ENCODE results near the gene SRRD.

Gene SRRD

DNA sequence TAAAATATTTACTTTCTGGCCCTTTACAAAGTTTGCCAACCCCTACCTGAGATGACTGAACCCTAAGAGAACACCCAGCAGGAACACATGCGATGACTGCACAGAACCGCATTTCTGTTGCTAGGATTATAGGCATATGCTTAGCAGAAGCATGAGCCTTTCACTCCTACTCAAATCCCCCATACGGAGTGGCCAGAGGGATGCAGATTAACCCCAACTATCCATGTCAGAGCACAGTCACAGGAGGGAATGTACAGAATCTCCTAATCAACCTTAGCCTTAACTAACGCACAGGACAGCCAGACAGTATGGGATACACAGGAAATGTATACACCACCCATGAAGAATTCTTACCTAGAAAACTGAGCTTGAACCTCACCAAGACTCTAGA lies 6.3 kb upstream of the SRRD start:
- no peak overlapping the region for H3K4me3 ChIP-seq (ENCODE audit: control insufficient read depth, low read depth, low read length)
- TF ChIP-seq, protein P1, sequence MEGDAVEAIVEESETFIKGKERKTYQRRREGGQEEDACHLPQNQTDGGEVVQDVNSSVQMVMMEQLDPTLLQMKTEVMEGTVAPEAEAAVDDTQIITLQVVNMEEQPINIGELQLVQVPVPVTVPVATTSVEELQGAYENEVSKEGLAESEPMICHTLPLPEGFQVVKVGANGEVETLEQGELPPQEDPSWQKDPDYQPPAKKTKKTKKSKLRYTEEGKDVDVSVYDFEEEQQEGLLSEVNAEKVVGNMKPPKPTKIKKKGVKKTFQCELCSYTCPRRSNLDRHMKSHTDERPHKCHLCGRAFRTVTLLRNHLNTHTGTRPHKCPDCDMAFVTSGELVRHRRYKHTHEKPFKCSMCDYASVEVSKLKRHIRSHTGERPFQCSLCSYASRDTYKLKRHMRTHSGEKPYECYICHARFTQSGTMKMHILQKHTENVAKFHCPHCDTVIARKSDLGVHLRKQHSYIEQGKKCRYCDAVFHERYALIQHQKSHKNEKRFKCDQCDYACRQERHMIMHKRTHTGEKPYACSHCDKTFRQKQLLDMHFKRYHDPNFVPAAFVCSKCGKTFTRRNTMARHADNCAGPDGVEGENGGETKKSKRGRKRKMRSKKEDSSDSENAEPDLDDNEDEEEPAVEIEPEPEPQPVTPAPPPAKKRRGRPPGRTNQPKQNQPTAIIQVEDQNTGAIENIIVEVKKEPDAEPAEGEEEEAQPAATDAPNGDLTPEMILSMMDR (conservative IDR thresholded peaks at IDR 0.05; ENCODE audit: control insufficient read depth, insufficient read depth, low read depth, low read length): no peak
- DNase-seq (ENCODE audit: low read depth): no peak

DNA sequence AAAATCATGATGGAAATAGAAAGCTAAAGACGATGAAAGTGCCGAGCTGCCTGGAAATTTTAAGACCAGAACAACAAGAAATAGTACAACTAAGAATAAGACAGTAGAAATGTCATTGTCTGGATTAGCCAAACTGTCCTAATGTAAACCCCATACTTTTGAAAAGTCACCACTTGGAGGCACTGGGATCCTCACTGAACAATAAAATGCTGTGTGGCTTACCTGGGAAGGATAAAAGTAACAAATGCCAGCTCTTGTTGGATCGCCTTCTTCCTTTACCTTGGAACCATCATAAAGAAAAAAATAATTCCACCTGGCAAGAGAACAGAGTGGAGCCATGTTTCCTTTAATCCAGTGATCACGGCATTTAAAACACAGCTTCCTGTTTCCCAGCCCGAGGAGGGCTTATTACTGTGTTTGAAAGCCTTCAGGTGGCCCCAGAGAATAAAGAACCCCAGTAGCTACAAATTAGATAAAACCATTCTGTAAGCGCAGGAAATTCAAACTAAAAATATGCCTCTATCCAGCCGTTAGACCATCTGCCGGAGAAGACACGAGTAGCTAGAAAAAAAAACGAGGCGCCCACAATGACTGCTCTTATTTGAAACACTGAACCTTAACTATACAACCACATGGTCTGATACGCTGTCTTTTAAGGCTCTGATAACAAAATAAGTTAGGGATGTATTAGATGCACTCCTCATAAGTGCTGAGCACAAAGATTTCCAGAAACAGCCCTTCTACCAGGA lies 4.5 kb upstream of the SRRD start:
- H3K4me3 ChIP-seq (ENCODE audit: control insufficient read depth, low read depth, low read length): peak overlapping the region; percentile 31
- TF ChIP-seq, protein P1 (conservative IDR thresholded peaks at IDR 0.05; ENCODE audit: control insufficient read depth, insufficient read depth, low read depth, low read length): no peak
- DNase-seq (ENCODE audit: low read depth): no peak

DNA sequence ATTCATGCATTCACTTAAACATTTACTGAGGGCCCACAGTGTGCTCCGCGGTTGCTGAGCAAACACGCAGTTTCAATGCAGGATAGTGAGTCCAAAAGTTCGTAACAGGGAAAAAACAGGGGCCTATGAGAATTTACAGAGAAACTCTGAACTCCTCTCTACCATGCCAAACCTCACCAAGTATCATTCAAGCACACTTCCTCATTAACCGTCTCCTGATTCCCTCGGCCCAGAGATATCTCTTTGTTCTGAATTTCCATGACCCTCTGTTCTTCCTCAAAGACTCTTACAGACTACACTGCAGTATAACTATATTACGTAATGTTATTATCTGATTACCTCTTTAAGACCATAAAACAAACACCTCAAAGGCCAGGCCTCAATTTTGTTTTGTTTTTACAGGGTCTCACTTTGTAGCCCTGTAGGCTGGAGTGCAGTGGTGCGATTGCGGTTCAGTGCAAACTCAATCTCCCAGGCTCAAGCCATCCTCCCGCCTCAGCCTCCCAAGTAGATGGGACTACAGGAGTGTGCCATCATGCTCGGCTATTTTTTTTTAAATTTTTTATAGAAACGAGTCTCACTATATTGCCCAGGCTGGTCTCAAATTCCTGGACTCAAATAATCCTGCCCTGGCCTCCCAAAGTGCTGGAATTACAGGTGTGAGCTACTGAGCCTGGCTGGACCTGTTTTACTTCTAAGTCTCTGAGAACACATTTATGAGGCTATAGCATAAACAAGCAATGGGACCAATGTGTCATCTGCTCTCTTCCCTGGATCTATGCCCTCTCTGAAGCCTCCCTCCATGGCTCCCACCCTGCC lies 3.7 kb upstream of the SRRD start:
- H3K4me3 ChIP-seq (ENCODE audit: control insufficient read depth, low read depth, low read length): peak overlapping the region; percentile 31
- no peak for DNase-seq (ENCODE audit: low read depth)
- TF ChIP-seq, protein P1 (conservative IDR thresholded peaks at IDR 0.05; ENCODE audit: control insufficient read depth, insufficient read depth, low read depth, low read length): no peak

DNA sequence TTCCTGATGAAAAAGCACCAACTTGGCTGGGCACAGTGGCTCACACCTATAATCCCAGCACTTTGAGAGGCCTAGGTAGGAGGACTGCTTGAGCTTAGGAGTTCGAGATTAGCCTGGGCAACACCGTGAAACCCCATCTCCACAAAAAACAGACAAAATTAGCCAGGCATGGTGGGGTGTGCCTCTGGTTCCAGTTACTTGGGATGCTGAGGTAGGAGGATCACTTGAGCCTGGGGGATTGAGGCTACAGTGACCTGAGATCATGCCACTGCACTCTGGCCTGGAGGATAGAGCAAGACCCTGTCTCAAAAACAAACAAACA lies 3.1 kb upstream of the SRRD start:
- no peak for DNase-seq (ENCODE audit: low read depth)
- TF ChIP-seq, protein P1 (conservative IDR thresholded peaks at IDR 0.05; ENCODE audit: control insufficient read depth, insufficient read depth, low read depth, low read length): no peak
- no peak overlapping the region for H3K4me3 ChIP-seq (ENCODE audit: control insufficient read depth, low read depth, low read length)

DNA sequence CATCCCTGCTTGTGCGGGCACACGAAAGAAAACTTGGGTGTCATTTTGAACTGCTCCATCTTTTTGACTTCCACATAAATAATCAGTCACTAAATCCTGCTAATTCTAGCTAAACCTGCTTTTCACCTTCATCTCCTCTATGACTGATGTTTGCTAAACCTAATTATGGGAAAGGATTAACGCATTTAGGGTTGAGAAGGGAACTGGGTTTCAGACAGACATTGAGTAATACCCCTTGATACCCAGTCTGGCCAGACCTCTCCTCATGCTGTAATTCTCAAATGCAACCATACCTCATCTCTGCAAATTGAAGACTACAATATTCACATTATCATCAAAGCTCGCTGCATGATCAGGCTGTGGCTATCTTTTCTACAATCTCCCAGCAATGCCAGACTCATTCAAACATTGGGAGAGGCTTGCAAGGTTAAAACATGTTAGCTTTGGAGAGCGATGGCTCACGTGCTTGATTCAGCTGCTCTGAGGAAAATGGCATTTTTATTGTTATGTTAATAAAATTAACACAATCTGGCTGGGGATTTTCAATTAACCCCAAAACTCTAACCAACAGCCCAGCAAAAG lies 2.5 kb upstream of the SRRD start:
- no peak overlapping the region for H3K4me3 ChIP-seq (ENCODE audit: control insufficient read depth, low read depth, low read length)
- DNase-seq (ENCODE audit: low read depth): no peak
- TF ChIP-seq, protein P1 (conservative IDR thresholded peaks at IDR 0.05; ENCODE audit: control insufficient read depth, insufficient read depth, low read depth, low read length): no peak

DNA sequence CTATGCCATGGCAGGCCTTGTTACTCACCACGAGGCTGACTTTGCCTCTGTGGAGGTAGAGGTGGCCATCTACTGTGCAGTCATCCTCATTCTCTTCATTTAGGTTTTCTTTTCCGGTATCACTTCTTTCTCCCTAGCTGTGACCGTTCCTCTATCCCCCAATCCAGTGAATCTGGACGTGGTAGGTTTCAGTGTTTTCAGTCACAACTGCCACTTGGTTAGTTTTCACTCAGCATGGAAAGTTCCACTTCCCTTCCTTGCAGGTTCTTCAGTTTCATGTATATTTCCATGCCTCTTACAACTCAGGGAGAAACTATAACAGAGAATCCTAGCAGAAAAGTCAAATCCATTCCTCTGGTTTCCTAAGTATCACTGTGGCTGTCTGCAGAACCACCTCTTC lies 2.0 kb upstream of the SRRD start:
- TF ChIP-seq, protein P1 (conservative IDR thresholded peaks at IDR 0.05; ENCODE audit: control insufficient read depth, insufficient read depth, low read depth, low read length): no peak
- no peak overlapping the region for H3K4me3 ChIP-seq (ENCODE audit: control insufficient read depth, low read depth, low read length)
- no peak for DNase-seq (ENCODE audit: low read depth)
